ENCODE data around the gene PDGFC.

Gene PDGFC

GRCh38 chr4:156974264-156974663 is 2.7 kb upstream of the PDGFC start:
- no peak for DNase-seq (ENCODE audit: low read depth)

- no peak for DNase-seq (ENCODE audit: low read depth)
These were observed 898 bp upstream of the PDGFC start for GRCh38 chr4:156972379-156973015.

- no peak for DNase-seq (ENCODE audit: low read depth)
These were observed 379 bp downstream of the PDGFC start for GRCh38 chr4:156971165-156971675.

- no peak for DNase-seq (ENCODE audit: low read depth)
These were observed 966 bp downstream of the PDGFC start for GRCh38 chr4:156970501-156971164.

GRCh38 chr4:156969911-156970310 is 1.7 kb downstream of the PDGFC start:
- no peak for DNase-seq (ENCODE audit: low read depth)

- no peak for DNase-seq (ENCODE audit: low read depth)
These were observed 2.5 kb downstream of the PDGFC start for GRCh38 chr4:156969101-156969500.

- peak; percentile 65 for DNase-seq (ENCODE audit: low read depth)
These were observed 3.1 kb downstream of the PDGFC start for GRCh38 chr4:156968479-156968984.

GRCh38 chr4:156966836-156967235 is 4.8 kb downstream of the PDGFC start:
- DNase-seq (ENCODE audit: low read depth) = no peak

GRCh38 chr4:156963419-156963818 is 8.2 kb downstream of the PDGFC start:
- DNase-seq (ENCODE audit: low read depth) = no peak

- no peak for DNase-seq (ENCODE audit: low read depth)
These were observed 9.0 kb downstream of the PDGFC start for GRCh38 chr4:156962528-156962974.

GRCh38 chr4:156962058-156962358 is 9.6 kb downstream of the PDGFC start:
- no peak for DNase-seq (ENCODE audit: low read depth)

GRCh38 chr4:156961196-156962057 is 10.2 kb downstream of the PDGFC start:
- DNase-seq (ENCODE audit: low read depth) = no peak

GRCh38 chr4:156959298-156959702 is 12.3 kb downstream of the PDGFC start:
- no peak for DNase-seq (ENCODE audit: low read depth)

- DNase-seq (ENCODE audit: low read depth) = no peak
These were observed 13.1 kb downstream of the PDGFC start for GRCh38 chr4:156958276-156959074.

GRCh38 chr4:156957556-156957955 is 14.0 kb downstream of the PDGFC start:
- DNase-seq (ENCODE audit: low read depth) = no peak

- no peak for DNase-seq (ENCODE audit: low read depth)
These were observed 14.7 kb downstream of the PDGFC start for GRCh38 chr4:156956826-156957368.

- DNase-seq (ENCODE audit: low read depth) = no peak
These were observed 15.2 kb downstream of the PDGFC start for GRCh38 chr4:156956359-156956758.

GRCh38 chr4:156954587-156954986 is 17.0 kb downstream of the PDGFC start:
- no peak for DNase-seq (ENCODE audit: low read depth)

GRCh38 chr4:156953951-156954350 is 17.6 kb downstream of the PDGFC start:
- DNase-seq (ENCODE audit: low read depth) = no peak

GRCh38 chr4:156953001-156953400 is 18.6 kb downstream of the PDGFC start:
- DNase-seq (ENCODE audit: low read depth) = no peak

GRCh38 chr4:156952078-156952759 is 19.4 kb downstream of the PDGFC start:
- no peak for DNase-seq (ENCODE audit: low read depth)

Measured in stromal cell of bone marrow (primary cell).